ENCODE measurements around the gene COL27A1. TPM values are rescaled to one million over a fixed set of nuclear protein-coding genes. Genes with fewer than 3 reads are reported as not detected.

The COL27A1 gene
- total RNA-seq, 1 experiment from 2014 or later, result 12.0 TPM

DNA sequence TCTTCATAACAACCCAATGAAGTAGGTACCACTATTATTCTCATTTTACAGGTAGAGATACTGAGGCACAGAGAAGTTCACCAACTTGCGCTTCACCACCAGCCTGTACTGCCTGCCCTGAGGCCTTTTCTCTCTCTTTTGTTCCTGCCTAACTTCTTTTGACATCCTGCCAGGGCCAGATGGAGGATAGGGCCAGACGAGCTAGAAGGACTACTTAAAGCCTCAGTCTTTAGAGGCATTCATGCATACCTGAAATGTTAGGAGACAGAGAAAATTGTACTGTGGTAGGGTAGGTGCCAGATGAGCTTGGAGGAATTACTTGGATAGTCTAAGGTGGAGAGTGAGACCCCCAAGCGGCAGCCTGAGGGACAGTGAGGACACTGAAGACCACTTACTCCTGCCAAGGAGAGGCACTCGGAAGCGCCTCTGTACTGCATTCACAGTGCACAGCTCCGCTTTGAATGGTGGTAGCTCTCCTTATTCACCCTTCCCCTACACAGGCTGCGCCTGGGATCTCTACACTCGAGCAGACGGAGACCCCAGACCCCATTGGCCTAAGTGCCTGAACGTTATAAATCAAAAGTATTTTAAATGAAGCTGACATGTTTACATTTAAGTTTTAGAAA is 161.4 kb downstream of the COL27A1 start:
- ChIA-PET RAD21 (ENCODE audit: low non-redundant PET in 1 of 2, low total read pairs in 2 of 2, uncharacterized antibody in 2 of 2, unreplicated experiment in 2 of 2) (no interaction called here), POLR2A (no interaction called here), CTCF (no interaction called here)
- Histone ChIP-seq H3K27me3 (ENCODE audit: insufficient read depth, low read length) (no peaks in the 10 kb centered on the region), H3K4me1 (ENCODE audit: control insufficient read depth in 1 of 2, insufficient read depth in 2 of 2, low read length in 2 of 2) (no peaks in the 10 kb centered on the region), H2AFZ (ENCODE audit: low read depth, low read length, poor library complexity, severe bottlenecking) (no peak overlapping the region), H3K9me2 (ENCODE audit: insufficient read depth) (no peaks in the 10 kb centered on the region), H3K27ac (ENCODE audit: low read depth, low read length) (no peak overlapping the region), H3K9ac (ENCODE audit: low read length) (no peak overlapping the region), H3K4me3 (replicated peaks in 1 of 2; ENCODE audit: low read depth in 1 of 2, low read length in 2 of 2) (no peak overlapping the region), H3K4me2 (ENCODE audit: low read length) (no peak overlapping the region), H3K9me3 (ENCODE audit: control insufficient read depth in 1 of 2, insufficient read depth in 1 of 2, low read depth in 1 of 2, low read length in 2 of 2) (no peaks in the 10 kb centered on the region), H3K36me3 (ENCODE audit: control insufficient read depth in 1 of 2, insufficient read depth in 2 of 2, low read length in 2 of 2) (no peaks in the 10 kb centered on the region), H4K20me1 (ENCODE audit: insufficient read depth) (no peaks in the 10 kb centered on the region), H3K79me2 (ENCODE audit: insufficient read depth, low read length) (no peaks in the 10 kb centered on the region)
- DNase-seq (ENCODE audit: low read depth, low spot score) (no peak), ATAC-seq (no peak)
- no TSS peak for BruUV-seq (replicated peaks)
- intact Hi-C loops (cut with micrococcal nuclease), result no loop called here
- TF ChIP-seq RAD21 (IDR thresholded peaks at IDR 0.05; ENCODE audit: low read depth) (no peak), SIN3A (IDR thresholded peaks at IDR 0.05; ENCODE audit: low read depth) (no peak), CBX3 (IDR thresholded peaks at IDR 0.05; ENCODE audit: low read depth) (no peak), SP1 (IDR thresholded peaks at IDR 0.05; ENCODE audit: low read depth) (no peak), ZFX (IDR thresholded peaks at IDR 0.05) (no peak), YY1 (IDR thresholded peaks at IDR 0.05; ENCODE audit: extremely low read depth, insufficient replicate concordance, low read depth, low read length) (no peak), JUND (IDR thresholded peaks at IDR 0.05) (no peak), EZH2 (IDR thresholded peaks at IDR 0.05) (no peak), EZH2phosphoT487 (IDR thresholded peaks at IDR 0.05; ENCODE audit: borderline replicate concordance) (no peak), POLR2A (IDR thresholded peaks at IDR 0.05; ENCODE audit: borderline replicate concordance, extremely low read depth, insufficient read depth, insufficient read length) (no peak)
- TF ChIP-seq, protein P1, sequence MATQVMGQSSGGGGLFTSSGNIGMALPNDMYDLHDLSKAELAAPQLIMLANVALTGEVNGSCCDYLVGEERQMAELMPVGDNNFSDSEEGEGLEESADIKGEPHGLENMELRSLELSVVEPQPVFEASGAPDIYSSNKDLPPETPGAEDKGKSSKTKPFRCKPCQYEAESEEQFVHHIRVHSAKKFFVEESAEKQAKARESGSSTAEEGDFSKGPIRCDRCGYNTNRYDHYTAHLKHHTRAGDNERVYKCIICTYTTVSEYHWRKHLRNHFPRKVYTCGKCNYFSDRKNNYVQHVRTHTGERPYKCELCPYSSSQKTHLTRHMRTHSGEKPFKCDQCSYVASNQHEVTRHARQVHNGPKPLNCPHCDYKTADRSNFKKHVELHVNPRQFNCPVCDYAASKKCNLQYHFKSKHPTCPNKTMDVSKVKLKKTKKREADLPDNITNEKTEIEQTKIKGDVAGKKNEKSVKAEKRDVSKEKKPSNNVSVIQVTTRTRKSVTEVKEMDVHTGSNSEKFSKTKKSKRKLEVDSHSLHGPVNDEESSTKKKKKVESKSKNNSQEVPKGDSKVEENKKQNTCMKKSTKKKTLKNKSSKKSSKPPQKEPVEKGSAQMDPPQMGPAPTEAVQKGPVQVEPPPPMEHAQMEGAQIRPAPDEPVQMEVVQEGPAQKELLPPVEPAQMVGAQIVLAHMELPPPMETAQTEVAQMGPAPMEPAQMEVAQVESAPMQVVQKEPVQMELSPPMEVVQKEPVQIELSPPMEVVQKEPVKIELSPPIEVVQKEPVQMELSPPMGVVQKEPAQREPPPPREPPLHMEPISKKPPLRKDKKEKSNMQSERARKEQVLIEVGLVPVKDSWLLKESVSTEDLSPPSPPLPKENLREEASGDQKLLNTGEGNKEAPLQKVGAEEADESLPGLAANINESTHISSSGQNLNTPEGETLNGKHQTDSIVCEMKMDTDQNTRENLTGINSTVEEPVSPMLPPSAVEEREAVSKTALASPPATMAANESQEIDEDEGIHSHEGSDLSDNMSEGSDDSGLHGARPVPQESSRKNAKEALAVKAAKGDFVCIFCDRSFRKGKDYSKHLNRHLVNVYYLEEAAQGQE (IDR thresholded peaks at IDR 0.05; ENCODE audit: low read depth), result no peak
- TF ChIP-seq, protein P2, sequence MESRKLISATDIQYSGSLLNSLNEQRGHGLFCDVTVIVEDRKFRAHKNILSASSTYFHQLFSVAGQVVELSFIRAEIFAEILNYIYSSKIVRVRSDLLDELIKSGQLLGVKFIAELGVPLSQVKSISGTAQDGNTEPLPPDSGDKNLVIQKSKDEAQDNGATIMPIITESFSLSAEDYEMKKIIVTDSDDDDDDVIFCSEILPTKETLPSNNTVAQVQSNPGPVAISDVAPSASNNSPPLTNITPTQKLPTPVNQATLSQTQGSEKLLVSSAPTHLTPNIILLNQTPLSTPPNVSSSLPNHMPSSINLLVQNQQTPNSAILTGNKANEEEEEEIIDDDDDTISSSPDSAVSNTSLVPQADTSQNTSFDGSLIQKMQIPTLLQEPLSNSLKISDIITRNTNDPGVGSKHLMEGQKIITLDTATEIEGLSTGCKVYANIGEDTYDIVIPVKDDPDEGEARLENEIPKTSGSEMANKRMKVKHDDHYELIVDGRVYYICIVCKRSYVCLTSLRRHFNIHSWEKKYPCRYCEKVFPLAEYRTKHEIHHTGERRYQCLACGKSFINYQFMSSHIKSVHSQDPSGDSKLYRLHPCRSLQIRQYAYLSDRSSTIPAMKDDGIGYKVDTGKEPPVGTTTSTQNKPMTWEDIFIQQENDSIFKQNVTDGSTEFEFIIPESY (IDR thresholded peaks at IDR 0.05; ENCODE audit: extremely low read depth, insufficient replicate concordance, low read length), result no peak
- TF ChIP-seq, protein P3, sequence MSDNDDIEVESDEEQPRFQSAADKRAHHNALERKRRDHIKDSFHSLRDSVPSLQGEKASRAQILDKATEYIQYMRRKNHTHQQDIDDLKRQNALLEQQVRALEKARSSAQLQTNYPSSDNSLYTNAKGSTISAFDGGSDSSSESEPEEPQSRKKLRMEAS (IDR thresholded peaks at IDR 0.05), result no peak
- TF ChIP-seq, protein P4, sequence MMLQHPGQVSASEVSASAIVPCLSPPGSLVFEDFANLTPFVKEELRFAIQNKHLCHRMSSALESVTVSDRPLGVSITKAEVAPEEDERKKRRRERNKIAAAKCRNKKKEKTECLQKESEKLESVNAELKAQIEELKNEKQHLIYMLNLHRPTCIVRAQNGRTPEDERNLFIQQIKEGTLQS (IDR thresholded peaks at IDR 0.05), result no peak
- TF ChIP-seq, protein P5, sequence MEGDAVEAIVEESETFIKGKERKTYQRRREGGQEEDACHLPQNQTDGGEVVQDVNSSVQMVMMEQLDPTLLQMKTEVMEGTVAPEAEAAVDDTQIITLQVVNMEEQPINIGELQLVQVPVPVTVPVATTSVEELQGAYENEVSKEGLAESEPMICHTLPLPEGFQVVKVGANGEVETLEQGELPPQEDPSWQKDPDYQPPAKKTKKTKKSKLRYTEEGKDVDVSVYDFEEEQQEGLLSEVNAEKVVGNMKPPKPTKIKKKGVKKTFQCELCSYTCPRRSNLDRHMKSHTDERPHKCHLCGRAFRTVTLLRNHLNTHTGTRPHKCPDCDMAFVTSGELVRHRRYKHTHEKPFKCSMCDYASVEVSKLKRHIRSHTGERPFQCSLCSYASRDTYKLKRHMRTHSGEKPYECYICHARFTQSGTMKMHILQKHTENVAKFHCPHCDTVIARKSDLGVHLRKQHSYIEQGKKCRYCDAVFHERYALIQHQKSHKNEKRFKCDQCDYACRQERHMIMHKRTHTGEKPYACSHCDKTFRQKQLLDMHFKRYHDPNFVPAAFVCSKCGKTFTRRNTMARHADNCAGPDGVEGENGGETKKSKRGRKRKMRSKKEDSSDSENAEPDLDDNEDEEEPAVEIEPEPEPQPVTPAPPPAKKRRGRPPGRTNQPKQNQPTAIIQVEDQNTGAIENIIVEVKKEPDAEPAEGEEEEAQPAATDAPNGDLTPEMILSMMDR (IDR thresholded peaks at IDR 0.05 in 2 of 3, conservative IDR thresholded peaks at IDR 0.05 in 1 of 3; ENCODE audit: borderline replicate concordance in 1 of 3, insufficient read depth in 1 of 3, low read depth in 2 of 3, low read length in 2 of 3), result no peak

All from HCT116 (cell line).